CD4-positive, alpha-beta T cell treated with Interferon gamma for 1 hour (primary cell): ENCODE measurements around the gene BRD1.
"Not testable (repeated sequence)": the region's sequence is repeated elsewhere in the genome, so short reads cannot be mapped to it uniquely, and the experiment has no call there.

ENCODE experiments used
- DNase-seq: peaks from one replicate; pipeline ENCODE4 v3.0.0-alpha.2; 2020

Gene BRD1

GRCh38 chr22:49852898-49853894 lies 25.5 kb upstream of the BRD1 start, which contains the start of gene ZBED4:
ZBED4 (plus strand) TSS chr22:49853844; CDS start chr22:49883663, 29,819 bp downstream.
- DNase-seq, result peak; percentile 97

- DNase-seq, result not testable (repeated sequence)
Observed at GRCh38 chr22:49852568-49852897, 24.9 kb upstream of the BRD1 start.

GRCh38 chr22:49850959-49851802 lies 23.5 kb upstream of the BRD1 start:
- DNase-seq, result no peak

- DNase-seq, result no peak
Observed at GRCh38 chr22:49850021-49850911, 22.6 kb upstream of the BRD1 start.

- DNase-seq, result no peak
Observed at GRCh38 chr22:49849161-49850020, 21.7 kb upstream of the BRD1 start.

- no peak for DNase-seq
Observed at GRCh38 chr22:49848690-49849160, 21.1 kb upstream of the BRD1 start.

- DNase-seq, result no peak
Observed at GRCh38 chr22:49847751-49848689, 20.3 kb upstream of the BRD1 start.

GRCh38 chr22:49845666-49846459 lies 18.2 kb upstream of the BRD1 start:
- DNase-seq, result no peak

- no peak for DNase-seq
Observed at GRCh38 chr22:49845241-49845640, 17.6 kb upstream of the BRD1 start.

- peak; percentile 92 for DNase-seq
Observed at GRCh38 chr22:49838771-49839717, 11.4 kb upstream of the BRD1 start.

- DNase-seq, result no peak
Observed at GRCh38 chr22:49833340-49834007, 5.8 kb upstream of the BRD1 start.

- no peak for DNase-seq
Observed at GRCh38 chr22:49829044-49829853, 1.6 kb upstream of the BRD1 start.

GRCh38 chr22:49828599-49828965 lies 909 bp upstream of the BRD1 start:
- DNase-seq, result no peak

GRCh38 chr22:49827271-49827852 lies 311 bp downstream of the BRD1 start:
- peak; percentile 23 for DNase-seq

- peak; percentile 34 for DNase-seq
Observed at GRCh38 chr22:49826603-49827270, 936 bp downstream of the BRD1 start.
